ENCODE measurements around the gene SLC6A1. TPM values are rescaled to one million over a fixed set of nuclear protein-coding genes. Genes with fewer than 3 reads are reported as not detected.

SLC6A1 gene
- total RNA-seq, 1 experiment from 2014 or later = not detected

GRCh38 chr3:10949197-10949596 lies 43.4 kb upstream of the SLC6A1 start:
- no peak overlapping the region for H3K9ac ChIP-seq (ENCODE audit: extremely low read depth, insufficient read length, low read length)
- H3K4me1 ChIP-seq (ENCODE audit: insufficient read depth, low read length) = no peaks in the 10 kb centered on the region
- Mint-ChIP-seq H3K4me3 (no peak overlapping the region), H3K4me1 (peaks cover under 1 to 15% of the 10 kb centered on the region in 2 experiments; a peak in 3 of 4 replicates), H3K9me3 (no peaks in the 10 kb centered on the region), H3K27me3 (ENCODE audit: low read depth) (peaks cover 15% of the 10 kb centered on the region), H3K27ac (no peak overlapping the region), H3K36me3 (ENCODE audit: insufficient read depth in 1 of 3, low read depth in 3 of 3) (no peaks in the 10 kb centered on the region)
- no peak overlapping the region for H2BK12ac ChIP-seq (ENCODE audit: insufficient read length, low read depth, low read length)
- no peaks in the 10 kb centered on the region for H3K27me3 ChIP-seq (ENCODE audit: insufficient read depth, low read length)
- H3K27ac ChIP-seq (ENCODE audit: insufficient read length, low read depth, low read length) = no peak overlapping the region
- H4K8ac ChIP-seq (replicated peaks; ENCODE audit: insufficient read length, low read depth, low read length) = no peak overlapping the region
- H2BK15ac ChIP-seq (ENCODE audit: low read depth, low read length) = no peak overlapping the region
- H3K4me2 ChIP-seq (ENCODE audit: insufficient read depth, insufficient read length, low read length) = no peak overlapping the region
- H3K79me1 ChIP-seq (ENCODE audit: insufficient read depth, low read depth, low read length, poor library complexity, severe bottlenecking) = no peaks in the 10 kb centered on the region
- no peaks in the 10 kb centered on the region for H3K79me2 ChIP-seq (ENCODE audit: insufficient read depth, low read length)
- no peak overlapping the region for H3K18ac ChIP-seq (ENCODE audit: insufficient read length, low read depth, low read length)
- no peak overlapping the region; the same call in 1 of the 2 replicates for H3K14ac ChIP-seq (ENCODE audit: insufficient read depth, low read length)
- no peak overlapping the region for H3K56ac ChIP-seq (ENCODE audit: insufficient read length, low read depth, low read length)
- H2AK5ac ChIP-seq (ENCODE audit: insufficient read length, low read length) = no peak overlapping the region
- H3T11ph ChIP-seq (ENCODE audit: low read length) = no peak overlapping the region
- WGBS (ENCODE audit: extremely low coverage, insufficient read length, low lambda C conversion rate) = no CpG with 5 or more reads among the region's 19 CpGs
- no peak overlapping the region for H3K4ac ChIP-seq (ENCODE audit: low read depth, low read length)
- no peaks in the 10 kb centered on the region for H3K9me3 ChIP-seq (ENCODE audit: control insufficient read depth, low read depth, low read length)
- no peak overlapping the region for H4K5ac ChIP-seq (ENCODE audit: insufficient read length, low read depth, low read length)
- no peaks in the 10 kb centered on the region for H4K20me1 ChIP-seq (ENCODE audit: control insufficient read depth, insufficient read depth, insufficient read length)
- no peak overlapping the region for H2BK20ac ChIP-seq (ENCODE audit: low read depth, low read length, poor library complexity, severe bottlenecking)
- H2BK5ac ChIP-seq (ENCODE audit: insufficient read length, low read length) = no peak overlapping the region
- H2BK120ac ChIP-seq (ENCODE audit: low read depth, low read length, poor library complexity, severe bottlenecking) = no peak overlapping the region
- H4K91ac ChIP-seq (ENCODE audit: insufficient read length, low read depth, low read length) = no peak overlapping the region
- H2AFZ ChIP-seq (ENCODE audit: low read length) = no peak overlapping the region
- no peak for DNase-seq
- no peaks in the 10 kb centered on the region for H3K23me2 ChIP-seq (ENCODE audit: insufficient read length, low read depth, low read length, poor library complexity, severe bottlenecking)
- no peak overlapping the region for H3K23ac ChIP-seq (ENCODE audit: insufficient read length, low read depth, low read length)
- TF ChIP-seq CTCF (conservative IDR thresholded peaks at IDR 0.05) = no peak
